ENCODE data around the gene ZBTB48.
"Not testable (repeated sequence)": the region's sequence is repeated elsewhere in the genome, so short reads cannot be mapped to it uniquely, and the experiment has no call there.

ZBTB48 gene

GRCh38 chr1:6634371-6635052 lies 54.7 kb downstream of the ZBTB48 start:
- DNase-seq (ENCODE audit: low spot score), result peak; percentile 26

DNA sequence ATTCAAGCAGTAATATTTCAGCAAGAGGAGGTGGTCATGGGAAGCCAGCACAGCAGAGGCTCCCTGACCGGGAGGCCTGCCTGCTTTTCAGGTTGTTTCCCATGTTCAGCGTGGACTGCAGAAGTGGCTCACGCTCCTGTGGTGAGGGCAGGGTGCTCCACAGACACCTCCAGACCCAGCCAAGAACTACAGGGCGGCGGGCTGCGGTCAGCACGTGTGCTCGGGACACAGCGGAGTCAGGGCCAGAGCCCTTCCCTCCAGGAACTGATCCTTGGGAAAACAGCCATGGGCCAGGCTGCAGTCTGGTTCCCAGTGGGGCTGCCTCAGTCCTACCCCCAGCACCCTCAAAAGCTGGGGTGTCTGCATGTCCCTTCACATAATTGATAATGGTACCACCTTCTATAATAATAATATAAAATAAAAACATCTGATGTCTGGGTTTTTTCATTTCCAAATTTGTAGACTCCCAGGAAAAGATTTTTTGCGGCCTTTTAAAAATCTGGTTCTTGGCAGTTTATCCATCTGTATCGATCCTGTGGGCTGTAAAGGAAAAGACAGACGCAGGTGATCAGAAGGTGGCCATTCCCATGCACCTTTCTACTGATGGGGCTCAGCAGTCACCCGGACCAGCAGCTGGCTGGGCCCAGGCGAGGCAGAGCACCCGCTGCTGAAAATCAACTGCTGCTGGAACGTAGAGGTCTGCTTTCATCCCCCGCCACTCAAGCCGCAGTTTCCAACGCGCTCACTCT lies 55.5 kb downstream of the ZBTB48 start:
- DNase-seq (ENCODE audit: low spot score), result no peak

DNA sequence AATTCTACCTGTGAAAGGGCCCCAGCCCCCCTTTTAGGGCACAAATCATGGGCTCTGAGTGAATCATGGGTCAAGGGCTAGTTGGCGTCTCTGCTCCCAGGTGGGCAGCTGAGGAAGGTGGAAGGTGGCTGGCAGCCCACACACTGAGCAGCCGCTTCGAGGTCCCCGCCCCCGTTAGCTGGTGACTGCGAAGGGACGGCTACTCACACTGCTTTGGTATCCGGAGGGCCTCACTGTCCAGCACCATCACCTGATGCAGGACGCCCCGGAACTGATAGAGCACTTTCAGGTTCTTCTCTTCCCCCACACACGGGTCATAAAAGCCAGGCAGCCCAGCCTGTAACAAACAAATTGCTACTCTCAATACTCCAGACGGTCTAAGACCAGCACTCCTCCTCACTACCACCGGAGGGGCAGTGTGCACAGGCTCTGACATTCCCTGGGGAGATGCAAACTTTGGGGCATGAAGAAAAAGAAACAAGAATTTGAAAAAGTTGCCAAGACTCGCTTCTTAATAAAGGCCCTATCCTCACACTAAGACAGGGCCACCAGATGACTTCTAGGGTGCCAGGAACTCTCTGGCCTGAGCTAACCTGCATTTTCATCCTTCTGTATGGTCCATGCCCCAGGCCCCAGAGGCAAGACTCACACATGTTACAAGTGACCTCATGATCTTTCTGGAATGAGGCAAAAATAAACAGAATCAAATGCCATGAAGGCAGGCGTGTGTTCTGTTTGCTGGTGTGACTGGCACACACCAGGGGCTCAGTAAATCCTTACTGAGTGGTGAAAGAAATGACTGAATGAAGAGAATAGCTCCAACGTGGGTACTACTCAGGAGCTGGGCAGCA lies 56.3 kb downstream of the ZBTB48 start:
- DNase-seq (ENCODE audit: low spot score), result no peak

GRCh38 chr1:6636778-6637177 lies 57.0 kb downstream of the ZBTB48 start:
- DNase-seq (ENCODE audit: low spot score), result not testable (repeated sequence)

DNA sequence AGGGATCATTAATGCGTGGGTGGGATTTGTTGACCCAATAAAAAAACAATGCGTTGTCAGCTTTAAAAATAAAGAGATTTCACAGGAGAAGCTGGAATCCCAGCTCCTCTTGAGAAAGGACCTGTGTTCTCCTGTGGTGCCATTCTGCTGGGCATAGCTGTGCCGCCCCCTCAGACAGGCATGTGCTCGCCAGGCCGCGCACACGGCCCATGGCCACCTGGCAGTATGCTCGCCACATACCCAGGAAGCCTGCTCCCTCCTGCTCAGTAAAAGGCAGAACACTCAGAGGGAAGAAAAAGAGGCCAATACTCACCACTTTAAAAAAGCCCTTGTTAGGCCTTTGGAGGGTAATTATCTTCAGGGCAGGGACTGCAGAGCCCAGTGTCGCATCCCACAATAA lies 58.0 kb downstream of the ZBTB48 start:
- no peak for DNase-seq (ENCODE audit: low spot score)

DNA sequence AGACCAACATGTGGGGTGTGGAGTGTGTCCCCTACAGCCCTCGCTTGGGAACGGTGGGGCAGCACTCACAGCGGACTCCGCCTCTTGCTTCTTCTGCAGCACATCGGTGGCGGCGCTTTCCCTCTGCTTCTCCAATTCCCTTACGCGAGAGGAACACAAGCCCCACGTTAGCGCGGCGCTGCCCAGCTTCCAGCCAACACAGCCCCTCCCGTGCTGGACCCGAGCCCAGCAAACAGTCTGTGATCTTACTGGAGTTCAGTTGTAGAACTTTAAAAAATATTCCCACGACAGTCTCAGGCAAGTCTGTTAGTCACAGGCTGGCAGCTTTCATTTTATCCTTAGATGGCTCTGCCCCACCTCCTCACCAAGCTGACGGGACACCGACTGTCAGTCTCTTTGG lies 58.4 kb downstream of the ZBTB48 start:
- no peak for DNase-seq (ENCODE audit: low spot score)

Data from kidney capillary endothelial cell (primary cell).